CD4-positive, alpha-beta T cell treated with Interleukin-15 for 4 hours (primary cell): ENCODE data around the gene C4orf50.

Source experiments
- DNase-seq: peaks from one replicate; pipeline ENCODE4 v3.0.0-alpha.2; 2020; ENCODE audit warnings: low spot score

C4orf50 gene

DNA sequence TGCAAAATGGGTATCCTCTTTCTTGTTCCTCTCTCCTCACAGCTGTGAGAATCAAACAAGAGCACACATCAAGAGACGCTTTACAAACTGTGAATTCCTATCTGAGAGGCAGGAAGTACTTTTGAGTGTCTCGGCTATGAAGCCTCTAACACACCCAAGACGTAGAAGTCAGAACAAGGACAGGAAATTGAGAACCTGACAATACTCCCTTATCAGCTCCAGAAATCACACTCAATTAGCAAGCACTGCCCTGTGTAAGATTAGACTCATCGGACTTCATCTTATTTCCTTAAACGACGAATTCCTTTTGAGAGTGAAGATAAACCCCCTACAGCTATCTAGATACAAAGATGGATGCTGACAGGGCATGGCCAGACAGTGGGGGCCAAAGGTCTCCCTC, 74.7 kb downstream of the C4orf50 start:
- no peak for DNase-seq

DNA sequence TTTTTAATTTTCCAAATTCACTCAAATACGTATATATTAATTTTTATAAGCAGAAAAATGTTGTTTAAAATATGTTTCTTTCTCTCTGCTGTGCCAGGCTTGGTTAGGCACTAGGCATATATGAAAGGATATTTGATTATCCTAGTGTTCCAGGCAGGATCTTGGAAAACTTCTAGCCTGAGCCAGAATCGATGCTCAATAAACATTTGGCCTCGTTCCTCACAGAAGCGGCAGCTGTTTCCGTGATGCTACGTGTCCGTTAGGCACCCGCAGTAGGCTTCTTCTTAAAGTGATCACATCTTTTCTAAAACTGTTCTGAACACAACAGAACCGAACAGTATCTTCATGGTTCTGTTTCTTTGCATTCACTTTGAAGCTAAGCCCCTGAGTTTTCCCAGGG, 75.3 kb downstream of the C4orf50 start:
- no peak for DNase-seq

DNA sequence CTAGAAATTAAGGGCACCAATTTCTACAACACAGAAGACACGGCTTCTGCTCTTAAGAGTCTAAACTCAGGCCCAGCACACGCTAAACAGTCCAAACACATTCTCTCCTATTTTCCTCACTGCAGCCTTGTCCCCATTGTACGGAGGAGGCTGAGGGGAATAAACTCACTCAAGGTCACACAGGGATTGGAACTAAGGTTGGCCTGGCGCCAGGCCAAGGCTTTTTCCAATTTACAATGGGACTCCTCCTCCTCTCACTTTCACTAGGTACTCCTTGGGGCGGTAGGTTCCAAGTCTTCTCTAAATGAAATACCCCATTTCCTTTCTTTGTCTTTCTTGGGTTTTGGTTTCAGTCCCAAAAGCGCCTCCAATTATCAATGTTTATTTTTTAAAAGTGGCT, 76.6 kb downstream of the C4orf50 start:
- no peak for DNase-seq

DNA sequence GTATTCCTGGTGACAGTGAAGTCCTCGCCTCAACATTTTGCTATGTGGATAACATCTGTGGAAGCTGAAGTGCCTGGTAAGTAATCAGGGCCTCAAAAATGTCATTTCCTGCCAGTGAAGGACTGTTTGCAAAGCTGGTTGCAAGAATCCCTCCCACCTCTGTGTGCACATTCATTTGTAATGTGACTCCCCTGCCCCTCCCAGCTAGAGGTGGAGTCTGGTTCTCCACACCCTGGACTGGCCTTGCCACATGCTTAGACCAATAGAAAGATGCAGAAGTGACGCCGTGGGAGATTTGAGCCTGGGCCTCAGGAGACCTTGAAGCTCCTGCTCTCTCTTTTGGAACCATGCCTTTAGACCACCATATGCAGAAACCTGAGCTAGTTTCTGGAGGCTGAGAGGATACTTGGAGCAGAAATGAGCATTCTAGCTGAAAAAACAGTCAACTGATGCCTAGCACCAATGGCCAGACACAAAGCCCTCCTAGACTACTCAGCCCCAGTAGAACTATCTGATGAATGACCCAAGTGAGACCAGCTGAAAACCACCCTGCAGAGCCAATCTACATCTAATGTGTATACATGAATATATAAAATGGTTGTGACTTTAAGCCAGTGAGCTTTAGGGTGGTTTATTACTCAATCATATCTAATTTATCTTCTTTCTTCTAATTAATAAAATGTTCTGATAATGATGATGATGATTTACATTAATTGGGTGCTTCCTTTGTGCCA, 77.6 kb downstream of the C4orf50 start:
- DNase-seq, result no peak

DNA sequence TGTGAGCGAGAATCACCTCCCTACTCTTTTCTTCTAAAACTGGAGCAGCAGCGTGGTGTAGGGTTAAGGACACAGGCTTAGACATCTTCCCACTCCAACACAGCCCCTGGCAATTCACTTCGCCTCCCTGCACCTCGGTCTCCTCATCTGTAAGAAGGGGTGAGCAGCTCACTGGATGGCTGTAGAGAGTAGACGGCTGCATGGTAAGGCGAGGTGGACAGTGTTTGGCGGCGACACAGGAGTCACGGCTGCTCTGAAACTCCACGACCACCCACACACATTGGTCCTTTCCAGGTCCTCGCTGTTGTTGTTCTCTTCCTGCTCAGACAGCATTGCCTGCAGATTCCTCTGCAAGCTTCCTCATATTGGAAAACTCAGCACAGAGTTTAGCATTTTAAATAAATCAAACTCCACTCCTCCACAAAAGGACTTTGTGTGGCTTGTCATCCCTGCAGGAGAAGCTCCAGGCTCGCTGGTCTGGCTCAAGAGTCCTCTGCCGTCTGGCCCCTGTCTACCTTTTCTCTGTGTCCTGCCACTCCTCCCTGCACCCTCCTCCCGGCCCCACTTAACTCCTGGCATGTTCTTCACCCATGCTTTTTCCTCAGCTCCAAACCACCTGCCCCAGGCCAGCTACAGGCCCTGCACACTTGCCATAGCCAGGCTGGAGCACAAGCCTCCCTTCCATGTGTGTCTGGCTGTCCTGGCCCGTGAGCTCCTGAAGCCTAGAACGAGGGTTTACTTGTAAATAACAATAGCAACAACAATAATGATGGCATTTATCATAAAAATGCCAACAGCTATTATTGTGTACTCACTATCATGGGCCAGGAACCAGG, 84.0 kb downstream of the C4orf50 start:
- no peak for DNase-seq

DNA sequence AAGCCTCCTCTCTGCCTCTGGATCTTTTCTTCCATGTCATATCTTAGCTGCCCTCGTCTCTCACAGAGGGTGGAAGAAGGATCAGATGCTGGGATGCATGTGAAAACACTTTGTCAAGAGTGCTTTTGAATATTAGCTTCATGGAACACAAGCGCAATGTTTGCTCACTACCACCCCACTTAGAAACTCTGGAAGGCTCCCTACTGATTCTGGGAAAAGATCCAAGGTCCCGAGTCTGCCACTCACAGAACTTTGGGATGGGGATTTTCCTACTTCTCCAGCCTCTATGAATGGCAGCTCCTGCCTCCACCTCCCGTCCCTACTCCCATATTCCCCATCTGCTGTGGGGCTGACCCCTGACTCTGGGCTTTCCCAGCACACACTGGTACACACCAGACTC, 85.1 kb downstream of the C4orf50 start:
- DNase-seq, result no peak

DNA sequence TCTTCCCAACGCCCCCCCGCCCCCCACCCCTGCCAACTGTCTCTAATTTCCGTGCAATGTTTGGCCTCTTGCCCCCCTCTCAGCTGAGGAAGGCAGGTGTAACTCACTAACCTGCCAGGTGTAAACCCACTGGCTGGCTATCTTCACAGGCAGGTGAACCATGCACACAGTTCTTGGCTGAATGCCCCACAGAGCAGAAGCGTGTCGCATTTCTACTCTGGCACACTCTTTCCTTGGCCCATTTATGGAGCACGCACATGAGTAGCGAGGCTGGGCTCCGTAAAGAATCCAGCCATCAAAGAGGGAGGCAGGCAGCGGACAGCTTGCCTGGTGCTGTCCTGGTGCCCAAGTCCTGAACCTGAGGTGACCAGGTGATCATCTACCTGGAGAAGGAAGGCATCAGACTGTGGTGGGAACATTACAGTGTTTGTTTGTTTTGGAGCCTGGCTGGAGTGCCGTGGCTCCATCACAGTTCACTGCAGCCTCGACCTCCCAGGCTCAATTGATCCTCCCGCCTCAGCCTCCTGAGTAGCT, 86.1 kb downstream of the C4orf50 start:
- no peak for DNase-seq

DNA sequence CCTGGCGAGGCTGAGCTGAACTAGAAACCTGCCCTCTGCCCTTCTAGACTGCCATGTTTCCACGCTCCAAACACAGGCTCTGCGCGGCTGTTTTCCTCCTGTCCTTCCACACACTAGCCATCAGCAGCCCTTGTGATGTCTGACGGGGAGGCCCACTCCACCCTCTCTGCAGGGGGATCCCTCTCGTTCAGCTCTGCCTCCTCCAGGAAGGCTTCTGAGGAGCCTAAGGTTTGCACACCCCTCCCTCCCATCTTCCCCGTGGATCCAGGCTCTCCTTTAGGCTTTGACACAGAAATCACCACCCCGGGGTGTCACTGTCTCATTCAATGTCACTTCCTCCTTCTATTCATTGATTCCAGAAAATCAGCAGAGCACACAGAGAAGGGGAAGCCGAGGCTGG, 86.7 kb downstream of the C4orf50 start:
- no peak for DNase-seq

DNA sequence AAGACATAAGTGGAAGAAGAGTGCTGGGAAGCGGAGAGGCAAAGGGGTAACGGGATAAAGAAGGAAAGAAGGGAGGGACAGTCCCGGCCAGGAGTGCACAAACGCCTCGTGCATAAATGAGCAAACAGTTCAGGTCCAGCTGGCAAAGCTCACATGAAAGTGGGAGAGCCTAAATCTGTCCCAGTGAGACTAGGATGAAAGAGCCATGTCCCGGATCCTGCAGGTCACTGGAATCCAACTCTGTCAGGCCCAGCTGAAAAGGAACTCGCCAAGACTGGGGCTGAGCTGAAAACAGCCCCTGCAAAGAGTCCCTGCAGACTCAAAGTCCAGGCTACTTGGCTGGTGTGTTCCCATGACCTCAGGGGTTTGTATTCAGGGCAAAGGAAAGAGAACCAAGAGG, 87.4 kb downstream of the C4orf50 start:
- no peak for DNase-seq

DNA sequence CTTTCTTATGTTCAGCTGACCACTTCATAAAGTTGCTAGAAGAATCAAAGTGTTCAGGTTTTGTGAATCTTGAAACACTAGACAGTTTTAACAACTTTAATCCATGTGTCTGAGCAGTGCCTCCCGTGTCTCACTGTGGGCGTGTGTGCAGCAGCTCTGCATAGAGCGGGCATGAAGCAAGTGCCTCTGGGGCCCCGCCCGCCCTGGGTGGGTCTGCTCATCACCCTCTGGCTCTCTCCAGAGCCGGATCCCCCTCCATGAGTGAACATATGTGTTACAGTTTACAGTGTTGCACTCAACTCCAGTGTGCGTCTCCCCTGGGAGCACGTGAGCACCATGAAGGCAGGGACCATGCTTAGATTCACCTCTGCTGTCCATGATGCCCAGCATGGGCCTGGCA, 87.8 kb downstream of the C4orf50 start:
- DNase-seq, result no peak

DNA sequence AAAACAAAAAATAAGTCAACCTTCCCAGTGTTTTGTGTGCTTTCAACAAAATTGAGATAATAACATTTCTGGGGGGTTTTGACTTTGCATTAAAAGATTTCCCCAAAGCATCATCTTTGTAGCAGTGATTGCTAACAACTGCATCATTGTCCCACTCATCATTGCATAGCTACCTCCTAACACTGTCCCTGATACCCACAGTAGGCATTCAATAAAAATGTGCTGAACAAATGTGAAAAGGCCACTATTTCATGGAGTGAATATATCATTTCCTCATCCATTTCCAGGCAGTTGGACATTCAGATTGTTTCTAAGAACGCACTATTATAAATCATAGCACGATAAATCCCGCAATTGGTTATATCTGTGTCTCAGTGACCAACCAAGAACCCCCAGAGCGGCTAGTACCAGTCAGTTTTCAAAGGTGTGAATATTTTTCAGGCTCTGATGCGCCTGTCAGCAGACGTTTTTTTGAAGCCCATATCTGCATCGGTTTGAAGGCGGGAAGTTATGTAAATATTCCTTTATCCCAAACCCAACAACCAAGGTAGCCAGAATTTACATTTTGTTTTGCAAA, 89.3 kb downstream of the C4orf50 start:
- no peak for DNase-seq

DNA sequence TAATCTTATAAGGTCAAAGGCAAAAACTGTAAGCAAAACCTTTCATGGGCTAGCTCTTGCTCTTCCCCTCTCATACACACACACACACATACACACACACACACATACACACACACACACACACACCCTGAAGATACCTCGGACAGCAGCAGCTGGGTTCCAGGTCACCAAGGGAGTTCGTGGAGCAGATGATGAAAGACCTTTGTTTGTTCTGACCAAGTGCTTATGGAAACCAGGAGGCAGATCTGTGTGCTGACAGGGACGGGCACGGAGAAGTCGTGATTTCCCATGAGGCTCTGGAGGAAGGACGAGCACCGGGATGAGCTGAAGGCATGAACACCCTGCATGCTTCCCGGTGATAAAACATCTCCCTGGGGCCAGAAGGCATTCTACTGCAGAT, 90.0 kb downstream of the C4orf50 start:
- DNase-seq, result no peak

DNA sequence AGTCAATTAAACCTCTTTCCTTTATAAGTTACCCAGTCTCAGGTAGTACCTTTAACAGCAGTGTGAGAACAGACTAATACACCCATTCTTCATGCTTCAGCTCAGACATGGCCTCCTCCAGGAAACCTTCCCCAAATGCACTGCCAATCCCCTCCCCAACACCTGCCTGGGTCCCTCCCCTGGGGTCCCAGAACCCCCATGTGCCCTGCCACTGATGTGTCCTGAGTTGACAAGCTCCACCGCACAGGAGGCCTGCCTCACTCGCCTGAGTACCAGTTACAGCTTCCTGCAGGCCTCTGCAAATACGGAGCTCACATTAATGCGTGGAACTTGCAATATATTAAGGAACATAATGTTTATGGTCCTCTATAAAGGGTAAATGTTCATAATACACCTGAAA, 90.5 kb downstream of the C4orf50 start:
- DNase-seq, result no peak

DNA sequence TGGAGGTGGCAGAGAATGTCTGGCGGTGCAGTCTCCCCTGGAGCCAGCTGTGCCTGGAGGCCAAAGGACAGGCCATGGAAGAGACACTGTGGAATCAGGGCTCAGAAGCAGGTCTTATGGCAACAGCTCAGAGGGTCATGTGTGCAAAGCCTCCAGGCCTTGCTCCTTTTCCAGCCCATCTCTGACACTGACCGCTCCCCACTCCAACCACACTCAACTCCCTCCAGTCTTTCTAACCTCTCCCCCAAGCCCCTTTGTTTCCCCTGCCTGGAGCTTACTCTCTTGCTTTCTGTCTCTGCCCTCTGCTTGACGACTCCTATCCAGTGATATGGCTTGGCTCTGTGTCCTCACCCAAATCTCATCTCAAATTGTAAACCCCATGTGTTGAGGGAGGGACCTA, 91.1 kb downstream of the C4orf50 start:
- DNase-seq, result no peak

DNA sequence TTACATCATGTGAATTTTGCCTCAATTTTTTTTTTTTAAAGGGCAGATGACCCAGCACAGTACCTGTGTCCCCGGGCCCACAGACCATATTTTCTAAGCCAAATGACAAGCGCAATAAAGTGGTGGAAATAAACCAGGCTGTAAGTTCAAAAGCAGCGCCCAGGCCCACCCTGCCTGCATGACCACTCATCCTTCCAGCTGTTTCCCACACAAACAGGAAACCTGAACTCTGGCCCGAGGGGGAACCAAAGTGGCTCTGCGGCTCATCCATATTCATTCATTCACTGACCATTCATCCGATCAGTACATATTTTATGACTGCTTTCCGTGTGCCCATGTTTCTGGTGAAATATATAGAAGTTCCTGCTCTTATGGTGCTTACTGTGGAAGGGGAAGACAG, 91.6 kb downstream of the C4orf50 start:
- DNase-seq, result no peak

DNA sequence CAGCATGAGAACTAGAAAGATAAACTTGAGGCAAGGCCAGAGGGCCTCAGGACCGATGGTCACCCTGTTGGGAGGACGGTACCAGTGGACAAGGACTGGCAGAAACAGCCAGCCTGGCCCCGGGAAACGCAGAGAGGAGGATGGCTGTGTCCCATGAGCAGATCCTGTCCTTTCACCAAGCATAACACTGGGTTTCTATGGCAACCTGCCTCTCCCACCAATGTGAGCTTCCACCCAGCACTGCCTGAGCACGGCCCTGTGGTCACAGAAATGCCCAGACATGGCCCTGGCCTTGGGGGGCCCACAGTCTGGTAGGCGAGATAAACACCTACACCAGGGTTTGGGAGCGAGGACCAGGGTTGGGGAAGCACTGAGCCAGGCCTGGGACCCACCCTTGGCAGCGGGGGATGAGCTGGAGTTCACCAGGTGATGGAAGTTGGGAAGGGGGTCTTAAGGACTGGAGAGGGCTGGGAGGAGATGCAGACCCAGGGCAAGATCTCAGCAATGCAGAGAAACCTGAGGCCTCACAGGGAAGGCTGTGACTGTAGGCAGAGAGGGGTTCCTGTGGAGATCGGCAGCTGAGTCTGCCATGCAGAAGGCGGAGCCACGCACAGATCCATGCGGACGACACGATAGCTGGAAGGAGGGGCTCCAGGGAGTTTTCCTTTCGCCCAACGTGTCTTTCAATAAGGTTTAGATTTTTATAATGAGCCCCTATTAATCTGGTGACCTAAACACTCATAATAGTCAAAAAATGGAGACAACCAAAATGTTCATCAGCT, 92.6 kb downstream of the C4orf50 start:
- DNase-seq, result no peak

DNA sequence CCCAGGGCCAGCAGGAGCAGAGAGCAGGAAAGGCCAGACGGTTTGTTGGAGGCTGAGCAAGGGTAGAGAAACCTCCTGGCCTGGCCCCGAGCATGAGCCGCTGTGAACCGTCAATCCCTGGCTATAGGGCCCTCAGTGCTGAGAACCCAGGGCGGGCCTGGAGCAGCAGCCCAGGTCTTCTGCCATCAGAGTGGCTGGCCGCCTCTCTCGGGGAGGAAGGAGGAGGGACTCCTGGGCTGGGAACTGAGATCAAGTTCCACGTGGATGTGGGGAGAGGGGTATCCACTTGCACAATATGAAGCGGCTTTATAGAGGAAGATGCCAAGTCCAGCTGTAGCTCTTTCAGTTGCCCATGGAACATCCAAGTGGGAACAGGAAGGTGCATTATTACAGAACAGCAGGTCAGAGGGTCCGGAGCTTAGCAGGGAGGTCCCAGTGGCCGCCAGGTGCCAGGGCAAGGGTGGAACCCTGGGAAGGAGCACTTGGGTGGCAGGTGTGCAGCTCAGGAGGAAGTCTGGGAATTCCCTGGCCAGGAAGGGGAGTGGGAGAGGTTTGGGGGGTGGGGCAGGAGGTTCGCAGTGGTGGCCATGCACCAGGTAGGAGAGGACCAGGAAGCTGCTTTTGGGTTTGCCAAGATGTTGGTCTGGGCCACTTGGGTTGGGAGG, 93.6 kb downstream of the C4orf50 start:
- DNase-seq, result no peak

DNA sequence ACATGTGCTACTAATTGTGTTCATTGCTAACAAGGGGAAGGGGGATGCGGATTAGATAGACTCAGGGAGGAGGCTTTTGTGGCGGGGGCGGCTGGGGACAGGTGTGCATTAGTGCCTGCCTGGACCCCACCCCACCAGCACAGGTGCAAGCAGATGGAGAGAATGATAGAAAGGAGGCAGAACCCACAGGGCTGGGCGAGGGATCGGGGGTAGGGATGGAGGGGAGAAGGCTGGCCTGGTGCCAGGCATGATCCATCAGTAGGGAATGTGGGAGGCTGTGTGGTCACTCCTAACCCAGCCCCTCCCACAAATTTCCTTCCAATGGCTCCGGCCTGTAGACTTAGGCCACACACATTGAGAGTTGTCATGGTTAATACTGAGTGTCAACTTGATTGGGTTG, 94.9 kb downstream of the C4orf50 start:
- no peak for DNase-seq

DNA sequence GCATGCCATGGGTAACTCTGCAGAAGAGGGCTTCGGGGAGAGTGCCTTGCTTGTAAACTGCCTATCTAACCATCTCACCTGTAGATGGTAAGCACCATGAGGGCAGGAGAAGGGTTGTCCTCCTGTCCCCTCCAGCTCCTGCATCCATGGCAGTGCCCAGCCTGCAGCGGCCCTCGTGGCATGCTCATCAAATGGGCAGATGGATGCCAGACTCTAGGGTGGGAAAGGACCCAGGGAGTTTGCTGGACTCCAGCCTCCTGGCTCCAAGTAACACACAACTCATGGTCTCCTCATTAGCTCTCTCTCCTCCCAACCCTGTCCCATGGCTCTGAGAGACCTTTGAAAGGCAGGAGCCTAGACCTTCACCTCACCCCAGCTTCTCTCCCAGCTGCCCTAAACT, 95.7 kb downstream of the C4orf50 start:
- no peak for DNase-seq

DNA sequence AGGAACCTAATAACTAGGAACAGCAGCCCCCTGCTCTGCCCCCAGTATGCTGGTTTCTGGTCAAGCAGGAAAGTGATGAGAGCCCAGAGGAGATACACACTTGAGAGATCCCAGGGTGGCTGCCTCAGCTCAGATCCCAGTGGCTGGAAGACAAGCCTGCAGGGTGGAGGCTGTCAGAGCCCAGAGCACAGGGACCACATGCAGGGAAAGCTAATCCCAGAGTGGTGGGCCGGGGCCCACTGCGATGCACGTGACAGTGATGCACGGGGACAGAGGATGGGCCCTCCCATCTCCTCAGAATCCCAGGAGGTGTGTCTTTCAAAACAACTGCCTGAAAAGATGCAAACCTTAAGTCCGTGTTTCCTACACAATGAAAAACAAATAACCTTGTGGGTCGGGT, 96.2 kb downstream of the C4orf50 start:
- DNase-seq, result no peak

DNA sequence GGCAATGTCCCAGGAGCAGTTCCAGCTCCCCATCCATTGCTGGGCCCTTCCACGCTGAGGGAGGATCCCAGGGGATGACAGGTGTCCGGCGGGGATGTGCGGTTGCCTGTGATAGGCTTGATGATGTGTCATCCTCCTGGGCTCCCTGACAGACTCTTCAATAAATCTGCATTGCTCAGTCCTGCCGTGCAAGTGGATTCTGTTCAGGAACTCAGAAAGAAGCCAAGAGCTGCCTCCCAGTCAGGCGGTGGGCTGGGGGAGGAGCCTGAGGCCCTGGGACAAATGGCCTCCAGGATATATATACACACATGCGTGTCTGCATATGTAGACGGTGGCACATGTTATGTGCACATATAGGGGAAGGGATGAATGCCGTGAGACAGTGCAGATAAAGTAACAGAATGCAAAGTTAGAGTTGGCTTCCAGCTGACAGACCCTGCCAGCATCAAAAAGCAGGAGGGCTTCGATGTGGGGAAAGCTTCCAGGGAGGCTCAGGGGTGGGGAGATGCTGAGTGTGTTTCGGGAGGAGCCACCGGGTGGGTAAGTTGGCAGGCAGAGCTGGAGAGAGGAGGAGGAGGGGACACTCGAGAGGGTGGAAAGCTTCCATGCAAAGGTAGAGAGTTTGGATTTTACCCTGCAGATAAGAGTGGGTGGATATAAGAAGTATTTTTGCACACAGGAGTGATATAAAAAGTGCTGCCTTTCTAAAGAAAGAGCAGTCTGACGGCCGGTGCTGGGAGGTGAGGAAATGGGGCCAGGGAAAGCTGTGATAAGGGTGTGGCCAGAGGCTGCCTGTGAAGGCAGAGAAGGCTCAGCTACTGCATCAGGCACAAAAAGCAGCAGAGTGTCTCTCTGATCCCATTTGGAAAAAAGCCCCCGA, 96.9 kb downstream of the C4orf50 start:
- no peak for DNase-seq
